Lower leg skin (tissue), 3 donors: ENCODE measurements around the gene BEX5.

Experiments
- POLR2A ChIP-seq, 2 donors: fragments of 450-650 bp; IDR thresholded peaks; one replicate each; pipeline ENCODE4 v1.6.1; 2016 to 2017; ENCODE audit warnings: antibody characterized with exemption in 2 of 2, mild to moderate bottlenecking in 1 of 2, moderate library complexity in 1 of 2
- TF ChIP-seq, protein P1 (sequence below), 3 donors: fragments of 450-650 bp; IDR thresholded peaks; one replicate each; pipeline ENCODE4 v1.5.1; 2016; ENCODE audit warnings: antibody characterized with exemption in 3 of 3, mild to moderate bottlenecking in 3 of 3, moderate library complexity in 2 of 3

DNA sequence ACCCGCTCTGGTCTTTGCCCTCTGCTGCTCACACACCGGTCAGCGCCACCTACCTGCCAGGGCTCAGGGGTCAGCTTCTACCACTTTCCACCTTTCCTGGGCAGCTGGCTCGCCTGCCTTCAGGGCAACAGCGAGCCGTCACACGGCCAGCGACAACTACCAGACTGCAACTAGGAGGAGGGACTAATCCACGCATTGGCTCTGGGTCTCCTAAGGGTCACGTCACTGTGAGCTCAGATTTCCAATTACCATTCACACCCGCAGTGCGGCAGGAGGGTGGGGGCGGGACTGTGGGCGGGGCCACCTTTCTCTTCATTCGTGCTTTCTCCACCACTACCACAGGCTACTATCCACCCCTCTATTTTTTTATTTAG lies at the start of gene BEX5:
- TF ChIP-seq, protein P1, sequence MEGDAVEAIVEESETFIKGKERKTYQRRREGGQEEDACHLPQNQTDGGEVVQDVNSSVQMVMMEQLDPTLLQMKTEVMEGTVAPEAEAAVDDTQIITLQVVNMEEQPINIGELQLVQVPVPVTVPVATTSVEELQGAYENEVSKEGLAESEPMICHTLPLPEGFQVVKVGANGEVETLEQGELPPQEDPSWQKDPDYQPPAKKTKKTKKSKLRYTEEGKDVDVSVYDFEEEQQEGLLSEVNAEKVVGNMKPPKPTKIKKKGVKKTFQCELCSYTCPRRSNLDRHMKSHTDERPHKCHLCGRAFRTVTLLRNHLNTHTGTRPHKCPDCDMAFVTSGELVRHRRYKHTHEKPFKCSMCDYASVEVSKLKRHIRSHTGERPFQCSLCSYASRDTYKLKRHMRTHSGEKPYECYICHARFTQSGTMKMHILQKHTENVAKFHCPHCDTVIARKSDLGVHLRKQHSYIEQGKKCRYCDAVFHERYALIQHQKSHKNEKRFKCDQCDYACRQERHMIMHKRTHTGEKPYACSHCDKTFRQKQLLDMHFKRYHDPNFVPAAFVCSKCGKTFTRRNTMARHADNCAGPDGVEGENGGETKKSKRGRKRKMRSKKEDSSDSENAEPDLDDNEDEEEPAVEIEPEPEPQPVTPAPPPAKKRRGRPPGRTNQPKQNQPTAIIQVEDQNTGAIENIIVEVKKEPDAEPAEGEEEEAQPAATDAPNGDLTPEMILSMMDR (IDR thresholded peaks at IDR 0.05) = no peak
- no peak for TF ChIP-seq POLR2A (IDR thresholded peaks at IDR 0.05)
